A673 (cell line): Measurements from ENCODE around the gene PRC1. TPM values are rescaled to one million over a fixed set of nuclear protein-coding genes. Genes with fewer than 3 reads are reported as not detected.
A peak's percentile ranks its signal among the peaks of the same experiment; 100 is the strongest.

Experiments
- BruUV-seq: library from RNA; stranded (reverse); fragments of 400-500 nt; replicated peaks from 2 replicates; lab custom pipeline; 2021; lab: Mats Ljungman, UMichigan
- CTCF ChIA-PET: fragments of 300-600 bp; sonication (Branson Sonifier 250); formaldehyde crosslinking; loops from one replicate; lab custom pipeline; 2022; ENCODE audit warnings: antibody characterized with exemption; lab: Charles Lee
- POLR2A ChIA-PET: fragments of 300-600 bp; sonication (Branson Sonifier 250); formaldehyde crosslinking; loops from one replicate; lab custom pipeline; 2022; ENCODE audit warnings: antibody characterized with exemption; ENCODE audit not compliant: low non-redundant PET; lab: Charles Lee
- DNase-seq: peaks from one replicate; pipeline ENCODE4 v3.0.0-alpha.2; 2015; ENCODE audit warnings: low spot score
- H3K27ac ChIP-seq: fragments of 200-600 bp; sonication (generic); 2 replicates; pipeline ENCODE4 v1.5.1; 2016; ENCODE audit warnings: mixed run types, low read depth, mild to moderate bottlenecking, mixed read lengths, antibody characterized with exemption, low read length; ENCODE audit not compliant: poor library complexity, severe bottlenecking
- H3K27me3 ChIP-seq: fragments of 200-600 bp; sonication (generic); replicated peaks from 2 replicates; pipeline ENCODE4 v1.6.1; 2017; ENCODE audit warnings: mixed run types, low read depth, mild to moderate bottlenecking, mixed read lengths, antibody characterized with exemption, low read length; ENCODE audit not compliant: insufficient read depth, poor library complexity
- H3K36me3 ChIP-seq: fragments of 200-600 bp; sonication (generic); 2 replicates; pipeline ENCODE4 v1.6.1; 2016; ENCODE audit warnings: mixed run types, mild to moderate bottlenecking, mixed read lengths, antibody characterized with exemption, low read length; ENCODE audit not compliant: insufficient read depth, poor library complexity, severe bottlenecking
- H3K4me1 ChIP-seq: fragments of 200-600 bp; sonication (generic); 2 replicates; pipeline ENCODE4 v1.6.1; 2017; ENCODE audit warnings: mixed run types, mild to moderate bottlenecking, mixed read lengths, antibody characterized with exemption, low read length; ENCODE audit not compliant: insufficient read depth, poor library complexity, severe bottlenecking
- H3K4me3 ChIP-seq: fragments of 200-600 bp; sonication (generic); 2 replicates; pipeline ENCODE4 v1.5.1; 2016; ENCODE audit warnings: low read depth, mixed run types, mild to moderate bottlenecking, mixed read lengths, low read length; ENCODE audit not compliant: poor library complexity, severe bottlenecking
- H3K9me3 ChIP-seq: fragments of 200-600 bp; sonication (generic); 2 replicates; pipeline ENCODE4 v1.6.1; 2016; ENCODE audit warnings: mixed run types, low read depth, mild to moderate bottlenecking, mixed read lengths, antibody characterized with exemption, low read length; ENCODE audit not compliant: poor library complexity, severe bottlenecking
- CTCF ChIP-seq: fragments of 300-800, 200-600 bp; sonication (generic); conservative IDR thresholded peaks from 2 replicates; pipeline ENCODE4 v1.5.1; 2017; ENCODE audit warnings: low read depth, mild to moderate bottlenecking, antibody characterized with exemption, low read length, moderate library complexity, mixed read lengths
- EZH2 ChIP-seq: fragments of 200-600 bp; sonication (generic); IDR thresholded peaks from 2 replicates; pipeline ENCODE4 v1.6.1; 2017; ENCODE audit warnings: borderline replicate concordance, low read depth, mild to moderate bottlenecking, mixed read lengths, antibody characterized with exemption, low read length; ENCODE audit not compliant: poor library complexity, severe bottlenecking
- intact Hi-C: fragments of 100-400 bp; cut with micrococcal nuclease; formaldehyde crosslinking; loops from one replicate; pipeline ENCODE4 v1.10.0; 2022; ENCODE audit not compliant: unreplicated experiment
- total RNA-seq: library from RNA; stranded (reverse); gene quantifications from 2 replicates; pipeline ENCODE4 v1.2.3, GENCODE V29; 2021

Gene PRC1
- total RNA-seq, 1 experiment from 2014 or later, result 339 TPM

DNA sequence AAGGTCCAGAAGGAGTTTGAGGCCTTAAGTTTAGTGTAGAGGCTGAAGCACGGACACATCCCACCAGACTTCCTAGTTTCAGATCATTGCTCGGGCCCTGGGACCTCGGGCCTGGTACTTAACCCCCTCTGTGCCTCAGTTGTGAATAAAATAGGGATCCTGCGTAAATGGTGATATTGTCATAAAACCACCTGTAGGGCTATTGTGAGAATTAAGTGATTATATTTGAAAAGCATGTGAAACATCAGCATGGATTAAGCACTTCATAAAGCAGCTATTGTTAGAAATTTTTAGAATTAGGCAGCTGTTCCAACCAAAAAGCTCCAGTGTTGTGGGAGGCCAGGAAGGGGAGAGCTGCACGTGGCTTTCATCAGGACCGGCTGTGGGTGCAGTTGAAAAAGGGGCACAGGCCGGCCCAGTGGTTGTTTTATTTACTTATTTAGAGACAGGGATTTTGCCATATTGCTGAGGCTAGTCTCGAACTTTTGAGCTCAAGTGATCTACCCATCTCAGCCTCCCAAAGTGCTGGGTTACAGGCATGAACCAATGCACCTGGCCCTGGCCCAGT, 35.2 kb downstream of the PRC1 start:
- CTCF ChIA-PET, result interaction anchor here (0.7 to 2.8 kb wide), 3 partner anchors 43 to 312 kb away, joined by 3 to 12 read pairs (median 7); no protein-coding TSS in a partner anchor
- H3K36me3 ChIP-seq, result peaks cover 48% of the 10 kb centered on the region
- no peaks in the 10 kb centered on the region for H3K9me3 ChIP-seq
- no TSS peak for BruUV-seq
- TF ChIP-seq EZH2, result no peak
- no peak for TF ChIP-seq CTCF
- H3K4me3 ChIP-seq, result no peak overlapping the region
- H3K4me1 ChIP-seq, result peaks cover 15% of the 10 kb centered on the region
- H3K27me3 ChIP-seq, result no peaks in the 10 kb centered on the region
- POLR2A ChIA-PET, result no interaction called here
- intact Hi-C loops, result loop anchor here (5.0 kb wide), 1 partner anchor 33 kb away; the partner anchor contains the start of gene PRC1
- no peak overlapping the region for H3K27ac ChIP-seq
- DNase-seq, result no peak

- DNase-seq, result no peak
- Histone ChIP-seq H3K9me3 (no peaks in the 10 kb centered on the region), H3K27ac (peak overlapping the region; percentile 98), H3K4me1 (peaks cover 15% of the 10 kb centered on the region), H3K4me3 (peak overlapping the region; percentile 76), H3K27me3 (no peaks in the 10 kb centered on the region), H3K36me3 (peaks cover 46% of the 10 kb centered on the region)
- TF ChIP-seq CTCF (no peak), EZH2 (no peak)
- ChIA-PET POLR2A (interaction anchor here (0.6 to 0.7 kb wide), 5 partner anchors 9 to 78 kb away, joined by 3 to 4 read pairs (median 3); no protein-coding TSS in a partner anchor), CTCF (interaction anchor here (0.7 to 2.8 kb wide), 3 partner anchors 22 to 311 kb away, joined by 4 to 12 read pairs (median 9); partner anchors contain the start of gene UNC45A)
- BruUV-seq, result no TSS peak
- intact Hi-C loops, result loop anchor here (1.0 to 5.0 kb wide), 3 partner anchors 35 to 313 kb away; partner anchors contain the start of gene PRC1
Observed at GRCh38 chr15:90957791-90958190, 36.5 kb downstream of the PRC1 start.

DNA sequence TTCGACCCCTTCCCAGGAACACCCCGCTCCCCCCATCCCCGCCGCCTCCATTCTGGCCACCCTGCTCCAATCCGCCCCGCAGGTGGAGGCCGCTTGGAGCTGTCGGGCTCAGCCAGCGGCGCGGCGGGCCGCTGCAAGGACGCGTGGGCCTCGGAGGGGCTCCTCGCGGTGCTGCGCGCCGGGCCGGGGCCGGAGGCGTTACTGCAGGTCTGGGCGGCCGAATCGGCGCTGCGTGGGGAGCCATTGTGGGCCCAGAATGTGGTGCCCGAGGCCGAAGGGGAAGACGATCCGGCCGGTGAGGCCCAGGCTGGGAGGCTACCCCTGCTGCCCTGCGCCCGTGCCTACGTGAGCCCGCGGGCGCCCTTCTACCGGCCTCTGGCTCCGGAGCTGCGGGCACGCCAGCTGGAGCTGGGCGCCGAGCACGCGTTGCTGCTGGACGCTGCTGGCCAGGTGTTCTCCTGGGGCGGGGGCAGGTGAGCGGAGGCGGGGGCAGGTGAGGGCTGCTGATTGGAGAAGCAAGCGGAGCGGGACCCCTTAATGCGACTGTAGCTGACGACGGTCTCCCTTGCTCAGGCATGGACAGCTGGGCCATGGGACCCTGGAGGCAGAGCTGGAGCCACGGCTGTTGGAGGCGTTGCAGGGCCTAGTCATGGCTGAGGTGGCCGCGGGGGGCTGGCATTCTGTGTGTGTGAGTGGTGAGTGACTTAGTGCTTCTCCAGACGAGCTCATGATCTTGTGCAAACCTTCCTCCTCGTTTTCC, 37.1 kb downstream of the PRC1 start:
- Histone ChIP-seq H3K4me3 (peak overlapping the region; percentile 76), H3K9me3 (no peaks in the 10 kb centered on the region), H3K27ac (peak overlapping the region; percentile 98), H3K4me1 (peaks cover 15% of the 10 kb centered on the region), H3K27me3 (no peaks in the 10 kb centered on the region), H3K36me3 (peaks cover 42% of the 10 kb centered on the region)
- no TSS peak for BruUV-seq
- DNase-seq, result peak; percentile 51
- intact Hi-C loops, result loop anchor here (1.0 to 5.0 kb wide), 3 partner anchors 35 to 314 kb away; partner anchors contain the start of gene PRC1
- ChIA-PET POLR2A (interaction anchor here (0.6 to 0.7 kb wide), 5 partner anchors 9 to 78 kb away, joined by 3 to 4 read pairs (median 3); no protein-coding TSS in a partner anchor), CTCF (interaction anchor here (0.6 to 2.8 kb wide), 15 partner anchors 9 to 315 kb away, joined by 3 to 21 read pairs (median 5); partner anchors contain the start of gene UNC45A)
- TF ChIP-seq CTCF, result no peak
- TF ChIP-seq EZH2, result no peak
